ENCODE measurements around the gene SALL4.

DNA sequence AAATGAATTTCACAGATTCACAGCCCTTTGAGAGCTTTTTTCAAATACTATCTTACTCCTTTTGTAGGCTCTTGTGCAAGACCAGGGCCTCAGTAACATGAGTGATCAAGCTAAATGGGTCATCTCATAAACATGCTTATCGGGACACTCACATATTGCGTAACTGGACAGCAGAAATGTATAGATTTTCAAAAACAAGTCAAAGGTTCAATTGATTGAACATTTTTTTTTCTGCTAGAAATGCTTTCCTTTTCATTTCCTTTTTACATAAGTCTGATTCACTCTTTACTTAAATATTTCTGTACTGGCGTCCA lies 8.7 kb upstream of the SALL4 start:
- TF ChIP-seq CTCF (IDR thresholded peaks at IDR 0.05; ENCODE audit: insufficient read depth, low read length) (no peak), POLR2AphosphoS5 (IDR thresholded peaks at IDR 0.05; ENCODE audit: low read depth) (no peak), REST (IDR thresholded peaks at IDR 0.05; ENCODE audit: insufficient replicate concordance, low read depth) (no peak)

Measured in HL-60 (cell line).